ENCODE data around the gene LY6G6C.

- TF ChIP-seq CTCF (IDR thresholded peaks at IDR 0.05; ENCODE audit: insufficient read depth, low read depth, low read length): no peak
- TF ChIP-seq EZH2 (IDR thresholded peaks at IDR 0.05; ENCODE audit: insufficient read depth, low read length): no peak
Measured at GRCh38 chr6:31744422-31744821, 22.9 kb upstream of the LY6G6C start.

Measured in astrocyte (in vitro differentiated cells and primary cell).